HL-60 (cell line): ENCODE data around the gene IER2.
A peak's percentile ranks its signal among the peaks of the same experiment; 100 is the strongest.

Source experiments
- DNase-seq, 2 experiments: peaks; one replicate each; pipeline ENCODE4 v3.0.0-alpha.2; 2010 to 2020; ENCODE audit warnings: low read depth in 1 of 2, low spot score in 1 of 2
- H3K27ac ChIP-seq: fragments of 250-450 bp; sonication (Bioruptor Pico); replicated peaks from 2 replicates; pipeline ENCODE4 v1.5.1; 2020; ENCODE audit warnings: mild to moderate bottlenecking, moderate library complexity
- H3K27me3 ChIP-seq: fragments of 250-450 bp; sonication (Bioruptor Pico); 2 replicates; pipeline ENCODE4 v1.5.1; 2021; ENCODE audit warnings: mild to moderate bottlenecking, moderate library complexity; ENCODE audit not compliant: insufficient read depth, poor library complexity, severe bottlenecking
- H3K4me3 ChIP-seq: replicated peaks from 2 replicates; pipeline ENCODE4 v1.5.1; 2011; ENCODE audit warnings: mild to moderate bottlenecking, control low read depth, low read length; ENCODE audit not compliant: insufficient read depth
- GABPA ChIP-seq: IDR thresholded peaks from 2 replicates; pipeline ENCODE4 v1.6.1; 2012; ENCODE audit warnings: low read depth
- POLR2AphosphoS5 ChIP-seq: IDR thresholded peaks from 2 replicates; pipeline ENCODE4 v1.6.1; 2012; ENCODE audit warnings: low read depth
- SPI1 ChIP-seq: IDR thresholded peaks from 2 replicates; pipeline ENCODE4 v1.6.1; 2012; ENCODE audit warnings: low read depth, mild to moderate bottlenecking, borderline replicate concordance
- TF ChIP-seq, protein P1 (sequence below): IDR thresholded peaks from one replicate; pipeline ENCODE4 v1.5.1; 2011; ENCODE audit warnings: low read length, control low read depth, inconsistent platforms; ENCODE audit not compliant: insufficient read depth
- TF ChIP-seq, protein P2 (sequence below): IDR thresholded peaks from 2 replicates; pipeline ENCODE4 v1.6.1; 2012; ENCODE audit warnings: low read depth; ENCODE audit not compliant: insufficient replicate concordance

The IER2 gene

DNA sequence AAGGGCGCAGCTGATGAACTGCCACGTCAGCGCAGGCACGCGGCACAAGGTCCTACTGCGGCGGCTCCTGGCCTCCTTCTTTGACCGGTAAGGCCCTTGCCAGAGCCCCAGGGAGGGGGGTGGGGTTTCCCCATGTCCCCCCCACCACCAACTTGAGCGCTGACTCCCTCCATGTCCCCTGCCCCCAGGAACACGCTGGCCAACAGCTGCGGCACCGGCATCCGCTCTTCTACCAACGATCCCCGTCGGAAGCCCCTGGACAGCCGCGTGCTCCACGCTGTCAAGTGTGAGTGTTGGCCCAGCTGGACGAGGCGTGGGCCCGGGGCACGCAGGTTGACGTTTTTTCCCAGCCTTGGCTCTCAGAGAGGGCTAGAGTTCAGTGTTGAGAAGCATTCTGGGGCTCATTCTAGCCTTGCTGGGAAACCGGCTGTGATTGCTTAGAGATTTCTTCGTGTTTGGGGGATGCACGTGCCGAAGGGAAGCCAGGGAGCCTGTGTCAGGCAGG is 12.9 kb upstream of the IER2 start:
- Histone ChIP-seq H3K27me3 (no peaks in the 10 kb centered on the region), H3K4me3 (no peak overlapping the region), H3K27ac (no peak overlapping the region)
- DNase-seq, result no peak
- TF ChIP-seq POLR2AphosphoS5 (no peak), GABPA (no peak), SPI1 (no peak)
- TF ChIP-seq, protein P1, sequence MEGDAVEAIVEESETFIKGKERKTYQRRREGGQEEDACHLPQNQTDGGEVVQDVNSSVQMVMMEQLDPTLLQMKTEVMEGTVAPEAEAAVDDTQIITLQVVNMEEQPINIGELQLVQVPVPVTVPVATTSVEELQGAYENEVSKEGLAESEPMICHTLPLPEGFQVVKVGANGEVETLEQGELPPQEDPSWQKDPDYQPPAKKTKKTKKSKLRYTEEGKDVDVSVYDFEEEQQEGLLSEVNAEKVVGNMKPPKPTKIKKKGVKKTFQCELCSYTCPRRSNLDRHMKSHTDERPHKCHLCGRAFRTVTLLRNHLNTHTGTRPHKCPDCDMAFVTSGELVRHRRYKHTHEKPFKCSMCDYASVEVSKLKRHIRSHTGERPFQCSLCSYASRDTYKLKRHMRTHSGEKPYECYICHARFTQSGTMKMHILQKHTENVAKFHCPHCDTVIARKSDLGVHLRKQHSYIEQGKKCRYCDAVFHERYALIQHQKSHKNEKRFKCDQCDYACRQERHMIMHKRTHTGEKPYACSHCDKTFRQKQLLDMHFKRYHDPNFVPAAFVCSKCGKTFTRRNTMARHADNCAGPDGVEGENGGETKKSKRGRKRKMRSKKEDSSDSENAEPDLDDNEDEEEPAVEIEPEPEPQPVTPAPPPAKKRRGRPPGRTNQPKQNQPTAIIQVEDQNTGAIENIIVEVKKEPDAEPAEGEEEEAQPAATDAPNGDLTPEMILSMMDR, result no peak
- TF ChIP-seq, protein P2, sequence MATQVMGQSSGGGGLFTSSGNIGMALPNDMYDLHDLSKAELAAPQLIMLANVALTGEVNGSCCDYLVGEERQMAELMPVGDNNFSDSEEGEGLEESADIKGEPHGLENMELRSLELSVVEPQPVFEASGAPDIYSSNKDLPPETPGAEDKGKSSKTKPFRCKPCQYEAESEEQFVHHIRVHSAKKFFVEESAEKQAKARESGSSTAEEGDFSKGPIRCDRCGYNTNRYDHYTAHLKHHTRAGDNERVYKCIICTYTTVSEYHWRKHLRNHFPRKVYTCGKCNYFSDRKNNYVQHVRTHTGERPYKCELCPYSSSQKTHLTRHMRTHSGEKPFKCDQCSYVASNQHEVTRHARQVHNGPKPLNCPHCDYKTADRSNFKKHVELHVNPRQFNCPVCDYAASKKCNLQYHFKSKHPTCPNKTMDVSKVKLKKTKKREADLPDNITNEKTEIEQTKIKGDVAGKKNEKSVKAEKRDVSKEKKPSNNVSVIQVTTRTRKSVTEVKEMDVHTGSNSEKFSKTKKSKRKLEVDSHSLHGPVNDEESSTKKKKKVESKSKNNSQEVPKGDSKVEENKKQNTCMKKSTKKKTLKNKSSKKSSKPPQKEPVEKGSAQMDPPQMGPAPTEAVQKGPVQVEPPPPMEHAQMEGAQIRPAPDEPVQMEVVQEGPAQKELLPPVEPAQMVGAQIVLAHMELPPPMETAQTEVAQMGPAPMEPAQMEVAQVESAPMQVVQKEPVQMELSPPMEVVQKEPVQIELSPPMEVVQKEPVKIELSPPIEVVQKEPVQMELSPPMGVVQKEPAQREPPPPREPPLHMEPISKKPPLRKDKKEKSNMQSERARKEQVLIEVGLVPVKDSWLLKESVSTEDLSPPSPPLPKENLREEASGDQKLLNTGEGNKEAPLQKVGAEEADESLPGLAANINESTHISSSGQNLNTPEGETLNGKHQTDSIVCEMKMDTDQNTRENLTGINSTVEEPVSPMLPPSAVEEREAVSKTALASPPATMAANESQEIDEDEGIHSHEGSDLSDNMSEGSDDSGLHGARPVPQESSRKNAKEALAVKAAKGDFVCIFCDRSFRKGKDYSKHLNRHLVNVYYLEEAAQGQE, result no peak

- TF ChIP-seq, protein P1, result no peak
- TF ChIP-seq, protein P2, result no peak
- TF ChIP-seq SPI1, result no peak
- peak; percentile 15; the same call in 1 of the 2 replicates for TF ChIP-seq POLR2AphosphoS5
- no peak for TF ChIP-seq GABPA
- H3K27ac ChIP-seq, result peak overlapping the region; percentile 50
- DNase-seq, result no peak
These were observed 11.9 kb upstream of the IER2 start for GRCh38 chr19:13138171-13138915.

GRCh38 chr19:13138916-13139198 is 11.4 kb upstream of the IER2 start:
- H3K27ac ChIP-seq, result peak overlapping the region; percentile 50
- no peaks in the 10 kb centered on the region for H3K27me3 ChIP-seq
- TF ChIP-seq POLR2AphosphoS5, result no peak
- H3K4me3 ChIP-seq, result no peak overlapping the region
- DNase-seq, result peak in 1 of 2 experiments; percentile 71

More at GRCh38 chr19:13138171-13138915, 11.9 kb upstream of the IER2 start:
- Histone ChIP-seq H3K27me3 (no peaks in the 10 kb centered on the region), H3K4me3 (no peak overlapping the region)

DNA sequence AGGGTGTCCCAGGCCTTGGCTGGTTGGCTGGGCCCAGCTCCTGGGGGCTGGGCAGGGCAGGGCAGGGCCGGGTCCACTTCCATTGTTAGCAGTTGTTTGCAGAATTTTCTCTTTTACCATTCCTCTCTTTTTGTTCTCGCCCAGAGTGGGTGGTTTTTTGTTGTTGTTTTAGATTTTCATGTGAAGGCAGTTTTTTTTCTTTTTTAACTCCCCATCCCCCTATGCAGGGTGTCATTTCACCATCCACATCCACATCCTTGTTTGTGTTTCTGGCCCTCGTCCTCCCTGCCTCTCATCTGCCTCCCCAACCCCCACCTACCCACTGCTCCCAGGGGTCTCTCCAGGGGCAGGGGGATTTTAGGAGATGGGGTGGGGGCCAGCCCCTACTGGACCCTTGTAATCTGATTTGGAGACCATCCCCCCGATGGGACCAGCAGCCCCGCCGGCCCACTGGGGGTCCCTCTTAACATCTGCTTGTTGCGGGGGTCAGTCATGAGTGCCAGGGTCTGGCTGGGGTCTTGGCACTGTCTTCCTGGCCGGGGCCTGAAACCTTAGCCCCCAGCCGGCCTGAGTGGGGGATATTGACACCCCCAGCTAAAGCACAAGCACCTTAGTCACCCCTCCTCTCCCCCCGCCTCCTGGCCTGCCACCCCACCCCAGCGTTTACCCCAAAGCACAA is 10.4 kb upstream of the IER2 start:
- H3K27me3 ChIP-seq, result no peaks in the 10 kb centered on the region
- H3K27ac ChIP-seq, result peak overlapping the region; percentile 66
- DNase-seq, result no peak
- TF ChIP-seq SPI1 (no peak), POLR2AphosphoS5 (no peak), GABPA (no peak)
- TF ChIP-seq, protein P2, result no peak
- TF ChIP-seq, protein P1, result no peak
- no peak overlapping the region for H3K4me3 ChIP-seq
